ENCODE data around the gene GNAQ.
"Not testable (repeated sequence)": the region's sequence is repeated elsewhere in the genome, so short reads cannot be mapped to it uniquely, and the experiment has no call there.

Gene GNAQ

DNA sequence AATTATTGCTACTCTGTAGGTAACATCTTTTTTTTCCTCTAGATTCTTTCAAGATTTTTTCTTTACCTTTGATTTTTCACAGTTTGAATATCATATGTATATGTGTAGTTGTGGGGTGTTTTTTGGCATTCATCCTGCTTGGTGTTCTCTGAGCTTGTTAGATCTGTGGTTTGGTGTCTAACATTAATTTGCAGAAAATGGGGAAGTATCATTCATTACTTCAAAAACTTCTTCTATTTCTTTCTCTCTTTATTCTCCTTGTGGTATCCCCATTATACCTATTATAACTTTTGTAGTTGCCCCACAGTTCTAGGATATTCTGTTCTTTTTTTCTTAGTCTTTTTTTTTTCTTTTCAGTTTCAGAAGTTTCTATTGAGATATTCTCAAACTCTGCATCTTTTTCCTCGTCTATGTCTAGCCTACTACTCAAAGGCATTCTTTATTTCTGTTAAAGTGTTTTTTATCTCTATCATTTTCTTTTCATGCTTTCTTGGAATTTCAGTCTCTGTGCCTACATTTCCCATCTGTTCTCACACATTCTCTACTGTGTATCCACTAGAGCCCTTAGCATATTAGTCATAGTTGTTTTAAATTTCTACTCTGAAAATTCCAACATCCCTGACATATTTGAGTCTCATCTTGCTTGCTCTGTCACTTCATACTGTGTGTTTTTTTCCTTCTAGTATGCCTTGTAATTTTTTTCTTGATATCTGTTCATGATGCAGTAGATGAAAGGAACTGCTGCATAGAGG lies 323.4 kb downstream of the GNAQ start:
- DNase-seq (ENCODE audit: extremely low read depth, low read depth), result no peak
- H3K4me3 ChIP-seq (replicated peaks; ENCODE audit: low read depth, low read length), result no peak overlapping the region

DNA sequence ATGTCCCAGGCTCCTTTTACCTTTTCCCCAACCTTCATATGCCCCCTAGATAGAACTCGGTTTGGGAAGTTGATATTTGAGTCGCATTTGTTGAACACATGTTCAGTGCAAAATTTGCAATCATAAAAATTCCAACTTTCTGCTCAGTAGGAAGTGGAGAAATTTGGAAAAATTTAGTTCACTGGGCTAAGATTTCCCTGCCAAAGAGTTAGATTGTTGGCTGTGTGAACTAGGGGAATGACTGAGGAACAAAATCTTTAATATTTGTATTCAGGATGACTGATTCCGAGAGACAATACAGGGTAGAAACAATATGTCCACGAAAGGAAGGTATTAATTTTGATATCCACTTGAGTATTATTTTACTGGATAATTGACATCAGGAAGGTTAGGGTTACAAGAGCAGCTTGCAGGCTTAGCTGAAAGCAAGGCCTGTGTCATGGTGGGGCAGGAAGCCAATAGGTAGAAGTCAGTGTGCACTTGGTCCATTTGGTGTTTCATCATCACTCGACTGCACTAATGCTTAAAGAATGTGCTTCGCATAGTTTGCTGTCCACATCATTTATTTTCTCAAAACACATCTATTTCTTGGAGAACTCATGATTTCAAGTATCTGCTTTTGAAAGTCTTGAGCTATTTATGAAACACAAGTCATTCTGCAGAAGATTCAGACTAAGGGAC lies 324.1 kb downstream of the GNAQ start:
- peak; percentile 98 for DNase-seq (ENCODE audit: extremely low read depth, low read depth)
- H3K4me3 ChIP-seq (replicated peaks; ENCODE audit: low read depth, low read length), result no peak overlapping the region
- TF ChIP-seq, protein P1, sequence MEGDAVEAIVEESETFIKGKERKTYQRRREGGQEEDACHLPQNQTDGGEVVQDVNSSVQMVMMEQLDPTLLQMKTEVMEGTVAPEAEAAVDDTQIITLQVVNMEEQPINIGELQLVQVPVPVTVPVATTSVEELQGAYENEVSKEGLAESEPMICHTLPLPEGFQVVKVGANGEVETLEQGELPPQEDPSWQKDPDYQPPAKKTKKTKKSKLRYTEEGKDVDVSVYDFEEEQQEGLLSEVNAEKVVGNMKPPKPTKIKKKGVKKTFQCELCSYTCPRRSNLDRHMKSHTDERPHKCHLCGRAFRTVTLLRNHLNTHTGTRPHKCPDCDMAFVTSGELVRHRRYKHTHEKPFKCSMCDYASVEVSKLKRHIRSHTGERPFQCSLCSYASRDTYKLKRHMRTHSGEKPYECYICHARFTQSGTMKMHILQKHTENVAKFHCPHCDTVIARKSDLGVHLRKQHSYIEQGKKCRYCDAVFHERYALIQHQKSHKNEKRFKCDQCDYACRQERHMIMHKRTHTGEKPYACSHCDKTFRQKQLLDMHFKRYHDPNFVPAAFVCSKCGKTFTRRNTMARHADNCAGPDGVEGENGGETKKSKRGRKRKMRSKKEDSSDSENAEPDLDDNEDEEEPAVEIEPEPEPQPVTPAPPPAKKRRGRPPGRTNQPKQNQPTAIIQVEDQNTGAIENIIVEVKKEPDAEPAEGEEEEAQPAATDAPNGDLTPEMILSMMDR (IDR thresholded peaks at IDR 0.05; ENCODE audit: low read depth, low read length, missing control alignments), result no peak

More for the DNA sequence above, 323.4 kb downstream of the GNAQ start:
- TF ChIP-seq, protein P1 (IDR thresholded peaks at IDR 0.05; ENCODE audit: low read depth, low read length, missing control alignments), result no peak

DNA sequence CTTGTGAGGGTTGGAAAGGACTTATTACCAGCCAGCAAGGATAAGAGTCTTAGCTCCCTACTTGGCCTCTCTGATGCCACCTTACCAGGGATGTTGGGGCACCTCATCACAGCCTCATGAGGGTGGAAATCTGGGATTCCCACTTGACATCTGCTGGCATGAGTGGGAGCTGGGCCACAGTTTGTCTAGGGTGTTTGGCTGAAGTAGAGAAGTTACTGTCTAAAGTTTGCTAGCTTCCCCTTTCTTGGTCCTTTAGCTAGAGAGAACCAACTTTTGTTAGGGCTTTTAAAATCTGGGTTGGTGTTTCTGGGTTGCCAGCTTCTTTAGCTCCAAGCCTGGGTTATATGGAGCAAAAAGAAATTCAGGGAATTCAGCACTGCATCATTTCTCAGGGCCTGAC lies 326.0 kb downstream of the GNAQ start:
- no peak for DNase-seq (ENCODE audit: extremely low read depth, low read depth)
- TF ChIP-seq, protein P1 (IDR thresholded peaks at IDR 0.05; ENCODE audit: low read depth, low read length, missing control alignments), result no peak
- H3K4me3 ChIP-seq (replicated peaks; ENCODE audit: low read depth, low read length), result no peak overlapping the region

DNA sequence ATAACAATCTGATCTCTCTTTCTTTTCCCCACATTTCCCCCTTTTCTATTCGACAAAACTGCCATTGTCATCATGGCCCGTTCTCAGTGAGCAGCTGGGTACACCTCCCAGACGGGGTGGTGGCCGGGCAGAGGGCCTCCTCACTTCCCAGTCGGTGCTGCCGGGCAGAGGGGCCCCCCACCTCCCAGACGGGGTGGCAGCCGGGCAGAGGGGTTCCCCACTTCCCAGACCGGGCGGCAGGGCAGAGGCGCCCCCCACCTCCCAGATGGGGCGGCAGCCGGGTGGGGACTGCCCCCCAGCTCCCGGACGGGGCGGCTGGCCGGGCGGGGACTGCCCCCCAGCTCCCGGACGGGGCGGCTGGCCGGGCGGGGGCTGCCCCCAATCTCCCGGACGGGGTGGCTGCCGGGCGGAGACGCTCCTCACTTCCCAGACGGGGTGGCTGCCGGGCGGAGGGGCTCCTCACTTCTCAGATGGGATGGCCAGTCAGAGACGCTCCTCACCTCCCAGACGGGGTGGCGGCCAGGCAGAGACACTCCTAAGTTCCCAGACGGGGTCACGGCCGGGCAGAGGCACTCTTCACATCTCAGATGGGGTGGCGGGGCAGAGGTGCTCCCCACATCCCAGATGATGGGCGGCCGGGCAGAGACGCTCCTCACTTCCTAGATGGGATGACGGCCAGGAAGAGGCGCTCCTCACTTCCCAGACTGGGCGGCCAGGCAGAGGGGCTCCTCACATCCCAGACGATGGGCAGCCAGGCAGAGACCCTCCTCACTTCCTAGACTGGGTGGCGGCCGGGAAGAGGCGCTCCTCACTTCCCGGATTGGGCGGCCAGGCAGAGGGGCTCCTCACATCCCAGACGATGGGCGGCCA lies 328.9 kb downstream of the GNAQ start:
- DNase-seq (ENCODE audit: extremely low read depth, low read depth); H3K4me3 ChIP-seq (replicated peaks; ENCODE audit: low read depth, low read length): not testable (repeated sequence)

DNA sequence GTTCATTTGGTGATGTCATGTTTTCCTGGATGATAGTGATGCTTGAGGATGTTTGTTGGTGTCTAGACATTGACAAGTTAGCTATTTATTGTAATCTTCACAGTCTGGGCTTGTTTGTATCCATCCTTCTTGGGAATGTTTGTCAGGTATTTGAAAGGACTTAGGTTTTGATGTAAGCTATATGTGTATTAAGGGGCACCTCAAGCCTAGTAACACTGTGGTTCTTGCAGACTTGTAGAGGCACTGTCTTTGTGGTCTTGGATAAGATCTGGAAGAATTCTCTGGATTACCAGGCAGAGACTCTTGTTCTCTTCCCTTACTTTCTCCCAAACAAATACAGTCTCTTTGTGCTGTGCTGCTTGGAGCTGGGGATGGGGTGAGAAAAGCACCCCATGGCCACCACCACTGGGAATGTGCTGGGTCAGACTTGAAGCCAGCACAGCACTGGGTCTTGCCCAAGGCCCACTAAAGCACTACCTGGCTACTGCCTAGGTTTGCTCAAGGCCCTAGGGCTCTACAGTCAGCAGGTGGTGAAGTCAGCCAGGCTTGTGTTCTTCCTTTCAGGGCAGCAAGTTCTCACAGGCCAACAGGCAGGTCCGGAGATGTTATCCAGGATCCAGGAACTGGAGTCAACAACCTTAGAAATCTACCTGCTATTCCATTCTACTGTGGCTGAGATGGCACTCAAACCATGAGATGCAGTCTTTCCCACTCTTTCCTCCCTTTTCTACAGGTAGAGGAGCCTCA lies 334.2 kb downstream of the GNAQ start:
- DNase-seq (ENCODE audit: extremely low read depth, low read depth), result no peak
- H3K4me3 ChIP-seq (replicated peaks; ENCODE audit: low read depth, low read length), result no peak overlapping the region
- TF ChIP-seq, protein P1 (IDR thresholded peaks at IDR 0.05; ENCODE audit: low read depth, low read length, missing control alignments), result no peak

DNA sequence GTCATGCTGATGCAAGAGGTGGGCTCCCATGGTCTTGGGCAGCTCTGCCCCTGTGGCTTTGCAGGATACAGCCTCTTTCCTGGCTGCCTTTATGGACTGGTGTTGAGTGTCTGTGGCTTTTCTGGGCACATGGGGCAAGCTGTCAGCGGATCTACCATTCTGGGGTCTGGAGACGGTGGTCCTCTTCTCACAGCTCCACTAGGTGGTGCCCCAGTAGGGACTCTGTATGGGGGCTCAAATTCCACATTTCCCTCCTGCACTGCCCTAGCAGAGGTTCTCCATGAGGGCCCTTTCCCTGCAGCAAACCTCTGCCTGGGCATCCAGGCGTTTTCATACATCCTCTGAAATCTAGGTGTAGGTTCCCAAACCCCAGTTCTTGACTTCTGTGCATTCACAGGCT lies 340.9 kb downstream of the GNAQ start:
- DNase-seq (ENCODE audit: extremely low read depth, low read depth), result not testable (repeated sequence)

DNA sequence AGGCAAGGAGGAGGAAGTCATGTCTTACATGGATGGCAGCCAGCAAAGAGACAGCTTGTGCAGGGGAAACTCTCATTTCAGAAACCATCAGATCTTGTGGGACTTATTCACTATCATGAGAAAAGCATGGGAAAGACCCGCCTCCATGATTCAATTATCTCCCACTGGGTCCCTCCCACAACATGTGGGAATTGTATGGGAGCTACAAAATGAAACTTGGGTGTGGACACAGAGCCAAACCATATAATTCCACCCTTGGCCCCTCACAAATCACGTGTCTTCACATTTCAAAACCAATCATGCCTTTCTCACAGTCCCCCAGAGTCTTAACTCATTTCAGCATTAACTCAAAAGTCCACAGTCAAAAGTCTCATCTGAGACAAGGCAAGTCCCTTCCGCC lies 341.5 kb downstream of the GNAQ start:
- not testable (repeated sequence) for H3K4me3 ChIP-seq (replicated peaks; ENCODE audit: low read depth, low read length)

More for the DNA sequence above, 340.9 kb downstream of the GNAQ start:
- H3K4me3 ChIP-seq (replicated peaks; ENCODE audit: low read depth, low read length), result not testable (repeated sequence)

DNA sequence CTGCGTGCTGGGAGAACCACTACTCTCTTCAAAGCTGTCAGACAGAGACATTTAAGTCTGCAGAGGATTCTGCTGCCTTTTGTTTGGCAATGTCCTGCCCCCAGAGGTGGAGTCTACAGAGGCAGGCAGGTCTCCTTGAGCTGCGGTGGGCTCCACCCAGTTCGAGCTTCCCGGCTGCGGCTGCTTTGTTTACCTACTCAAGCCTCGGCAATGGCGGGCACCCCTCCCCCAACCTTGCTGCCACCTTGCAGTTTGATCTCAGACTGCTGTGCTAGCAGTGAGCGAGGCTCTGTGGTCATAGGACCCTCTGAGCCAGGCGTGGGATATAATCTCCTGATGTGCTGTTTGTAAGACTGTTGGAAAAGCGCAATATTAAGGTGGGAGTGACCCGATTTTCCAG lies 343.9 kb downstream of the GNAQ start:
- not testable (repeated sequence) for H3K4me3 ChIP-seq (replicated peaks; ENCODE audit: low read depth, low read length); DNase-seq (ENCODE audit: extremely low read depth, low read depth)

More for the DNA sequence above, 341.5 kb downstream of the GNAQ start:
- not testable (repeated sequence) for DNase-seq (ENCODE audit: extremely low read depth, low read depth)
